NB4 (cell line): ENCODE measurements around the gene PCDHB16.
"Not testable (repeated sequence)": the region's sequence is repeated elsewhere in the genome, so short reads cannot be mapped to it uniquely, and the experiment has no call there.

Source experiments
- DNase-seq: peaks from one replicate; pipeline ENCODE4 v3.0.0; 2010; ENCODE audit warnings: low read depth
- H3K4me3 ChIP-seq: one replicate; pipeline ENCODE4 v1.5.1; 2011; ENCODE audit warnings: mild to moderate bottlenecking, low read depth, low read length, moderate library complexity
- MYC ChIP-seq: IDR thresholded peaks from 2 replicates; pipeline ENCODE4 v1.6.1; 2011; ENCODE audit warnings: low read depth, low read length
- POLR2A ChIP-seq: IDR thresholded peaks from 2 replicates; pipeline ENCODE4 v1.6.1; 2011; ENCODE audit warnings: mild to moderate bottlenecking; ENCODE audit not compliant: insufficient read length; ENCODE audit errors: extremely low read depth
- TF ChIP-seq, protein P1 (sequence below): IDR thresholded peaks from 2 replicates; pipeline ENCODE4 v1.6.1; 2011; ENCODE audit warnings: low read depth, low read length
- TF ChIP-seq, protein P2 (sequence below): IDR thresholded peaks from one replicate; pipeline ENCODE4 v1.5.1; 2012; ENCODE audit warnings: low read depth, low read length

PCDHB16 gene

DNA sequence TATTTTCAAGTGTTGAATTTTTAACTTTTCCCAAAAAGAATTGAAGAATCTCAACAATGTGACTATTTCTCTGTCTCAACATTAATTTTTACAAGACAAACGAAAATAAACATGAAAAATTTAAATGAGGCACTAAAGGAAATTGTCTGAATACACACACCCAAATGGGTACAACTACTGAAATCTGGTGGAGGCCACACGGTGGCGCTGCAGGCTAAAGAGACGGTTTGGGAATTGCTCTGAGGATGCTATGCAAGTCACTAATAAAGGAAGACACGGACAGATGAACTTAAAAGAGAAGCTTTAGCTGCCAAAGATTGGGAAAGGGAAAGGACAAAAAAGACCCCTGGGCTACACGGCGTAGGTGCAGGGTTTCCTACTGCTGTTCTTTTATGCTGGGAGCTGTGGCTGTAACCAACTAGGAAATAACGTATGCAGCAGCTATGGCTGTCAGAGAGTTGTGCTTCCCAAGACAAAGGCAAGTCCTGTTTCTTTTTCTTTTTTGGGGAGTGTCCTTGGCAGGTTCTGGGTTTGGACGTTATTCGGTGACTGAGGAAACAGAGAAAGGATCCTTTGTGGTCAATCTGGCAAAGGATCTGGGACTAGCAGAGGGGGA lies 10.0 kb downstream of the PCDHB16 start, which contains the start of gene PCDHB10:
PCDHB10 (plus strand) TSS at position 244 of the 616 bp plus-strand sequence; CDS start at position 444, 200 bp downstream.
- DNase-seq: peak; percentile 61
- no peak within 1 kb of the TSS for H3K4me3 ChIP-seq
- TF ChIP-seq POLR2A (no peak), MYC (no peak)
- TF ChIP-seq, protein P1, sequence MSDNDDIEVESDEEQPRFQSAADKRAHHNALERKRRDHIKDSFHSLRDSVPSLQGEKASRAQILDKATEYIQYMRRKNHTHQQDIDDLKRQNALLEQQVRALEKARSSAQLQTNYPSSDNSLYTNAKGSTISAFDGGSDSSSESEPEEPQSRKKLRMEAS: no peak
- TF ChIP-seq, protein P2, sequence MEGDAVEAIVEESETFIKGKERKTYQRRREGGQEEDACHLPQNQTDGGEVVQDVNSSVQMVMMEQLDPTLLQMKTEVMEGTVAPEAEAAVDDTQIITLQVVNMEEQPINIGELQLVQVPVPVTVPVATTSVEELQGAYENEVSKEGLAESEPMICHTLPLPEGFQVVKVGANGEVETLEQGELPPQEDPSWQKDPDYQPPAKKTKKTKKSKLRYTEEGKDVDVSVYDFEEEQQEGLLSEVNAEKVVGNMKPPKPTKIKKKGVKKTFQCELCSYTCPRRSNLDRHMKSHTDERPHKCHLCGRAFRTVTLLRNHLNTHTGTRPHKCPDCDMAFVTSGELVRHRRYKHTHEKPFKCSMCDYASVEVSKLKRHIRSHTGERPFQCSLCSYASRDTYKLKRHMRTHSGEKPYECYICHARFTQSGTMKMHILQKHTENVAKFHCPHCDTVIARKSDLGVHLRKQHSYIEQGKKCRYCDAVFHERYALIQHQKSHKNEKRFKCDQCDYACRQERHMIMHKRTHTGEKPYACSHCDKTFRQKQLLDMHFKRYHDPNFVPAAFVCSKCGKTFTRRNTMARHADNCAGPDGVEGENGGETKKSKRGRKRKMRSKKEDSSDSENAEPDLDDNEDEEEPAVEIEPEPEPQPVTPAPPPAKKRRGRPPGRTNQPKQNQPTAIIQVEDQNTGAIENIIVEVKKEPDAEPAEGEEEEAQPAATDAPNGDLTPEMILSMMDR: peak; percentile 78

DNA sequence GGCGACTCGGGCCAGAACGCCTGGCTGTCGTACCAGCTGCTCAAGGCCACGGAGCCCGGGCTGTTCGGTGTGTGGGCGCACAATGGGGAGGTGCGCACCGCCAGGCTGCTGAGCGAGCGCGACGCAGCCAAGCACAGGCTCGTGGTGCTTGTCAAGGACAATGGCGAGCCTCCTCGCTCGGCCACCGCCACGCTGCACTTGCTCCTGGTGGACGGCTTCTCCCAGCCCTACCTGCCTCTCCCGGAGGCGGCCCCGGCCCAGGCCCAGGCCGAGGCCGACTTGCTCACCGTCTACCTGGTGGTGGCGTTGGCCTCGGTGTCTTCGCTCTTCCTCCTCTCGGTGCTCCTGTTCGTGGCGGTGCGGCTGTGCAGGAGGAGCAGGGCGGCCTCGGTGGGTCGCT lies 12.1 kb downstream of the PCDHB16 start:
- H3K4me3 ChIP-seq: not testable (repeated sequence)

DNA sequence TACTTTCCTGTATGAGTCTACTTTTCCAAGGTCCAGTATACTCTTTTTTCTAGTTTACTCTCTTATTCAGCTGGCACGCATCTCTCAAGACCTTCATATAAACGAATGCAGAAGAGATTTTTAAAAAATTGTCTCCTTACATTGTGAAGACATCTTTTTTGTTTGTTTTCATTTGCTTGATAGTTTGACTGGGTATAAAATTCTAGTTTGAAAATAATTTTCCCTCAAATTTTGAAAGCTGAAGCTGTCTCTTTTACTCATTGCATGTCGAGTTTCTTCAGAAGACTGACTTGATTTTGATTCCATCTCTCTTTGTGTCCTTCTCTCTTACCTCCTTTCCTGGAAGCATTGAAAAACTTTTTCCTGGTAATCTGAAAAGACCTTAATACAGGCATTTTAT lies 14.2 kb downstream of the PCDHB16 start:
- TF ChIP-seq POLR2A (no peak), MYC (no peak)
- TF ChIP-seq, protein P2: no peak
- TF ChIP-seq, protein P1: no peak
- no peak for DNase-seq

More for the DNA sequence above, 12.1 kb downstream of the PCDHB16 start:
- DNase-seq: not testable (repeated sequence)

DNA sequence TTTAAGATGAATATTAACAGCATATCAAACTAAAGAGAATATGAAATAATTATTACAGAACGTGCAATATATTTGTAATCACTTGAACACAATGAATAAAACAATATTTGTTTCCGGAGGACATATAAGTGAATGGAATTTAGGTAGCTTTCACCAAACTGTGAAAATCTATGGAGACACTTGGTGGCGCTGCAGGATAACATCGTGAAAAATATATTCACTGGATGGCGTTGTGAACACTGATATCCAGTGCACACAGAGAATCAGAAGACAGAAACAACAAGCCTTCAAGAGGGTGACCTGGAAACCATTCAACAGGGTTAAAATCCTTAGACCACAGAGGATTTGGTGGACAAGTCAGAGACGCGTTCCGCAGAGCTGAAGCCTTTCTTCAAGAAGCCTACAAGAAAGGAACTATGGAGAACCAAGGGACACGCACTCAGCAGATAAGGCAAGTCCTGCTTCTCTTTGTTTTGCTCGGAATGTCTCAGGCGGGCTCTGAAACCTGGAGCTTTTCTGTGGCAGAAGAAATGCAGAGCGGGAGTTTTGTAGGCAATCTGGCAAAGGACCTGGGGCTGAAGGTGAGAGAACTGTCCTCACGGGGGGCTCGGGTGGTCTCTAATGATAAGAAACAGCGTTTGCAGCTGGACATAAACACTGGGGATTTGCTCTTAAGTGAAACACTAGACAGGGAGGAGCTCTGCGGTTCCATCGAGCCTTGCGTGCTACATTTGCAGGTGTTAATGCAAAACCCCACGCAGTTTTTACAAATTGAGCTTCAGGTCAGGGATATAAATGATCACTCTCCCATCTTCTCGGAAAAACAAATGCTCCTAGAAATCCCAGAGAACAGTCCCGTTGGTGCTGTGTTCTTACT lies 17.4 kb downstream of the PCDHB16 start, which contains the start of gene PCDHB11:
PCDHB11 (plus strand) TSS at position 269 of the 877 bp plus-strand sequence; CDS start at position 417, 148 bp downstream.
- TF ChIP-seq POLR2A (no peak), MYC (no peak)
- TF ChIP-seq, protein P2: peak; percentile 38
- DNase-seq: peak; percentile 34
- H3K4me3 ChIP-seq: no peak within 1 kb of the TSS

More for the DNA sequence above, 14.2 kb downstream of the PCDHB16 start:
- no peak overlapping the region for H3K4me3 ChIP-seq

DNA sequence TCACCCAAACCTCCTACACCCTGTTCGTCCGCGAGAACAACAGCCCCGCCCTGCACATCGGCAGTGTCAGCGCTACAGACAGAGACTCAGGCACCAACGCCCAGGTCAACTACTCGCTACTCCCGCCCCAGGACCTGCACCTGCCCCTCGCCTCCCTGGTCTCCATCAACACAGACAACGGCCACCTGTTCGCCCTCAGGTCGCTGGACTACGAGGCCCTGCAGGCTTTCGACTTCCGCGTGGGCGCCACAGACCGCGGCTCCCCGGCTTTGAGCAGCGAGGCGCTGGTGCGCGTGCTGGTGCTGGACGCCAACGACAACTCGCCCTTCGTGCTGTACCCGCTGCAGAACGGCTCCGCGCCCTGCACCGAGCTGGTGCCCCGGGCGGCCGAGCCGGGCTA lies 18.9 kb downstream of the PCDHB16 start:
- not testable (repeated sequence) for H3K4me3 ChIP-seq, DNase-seq

DNA sequence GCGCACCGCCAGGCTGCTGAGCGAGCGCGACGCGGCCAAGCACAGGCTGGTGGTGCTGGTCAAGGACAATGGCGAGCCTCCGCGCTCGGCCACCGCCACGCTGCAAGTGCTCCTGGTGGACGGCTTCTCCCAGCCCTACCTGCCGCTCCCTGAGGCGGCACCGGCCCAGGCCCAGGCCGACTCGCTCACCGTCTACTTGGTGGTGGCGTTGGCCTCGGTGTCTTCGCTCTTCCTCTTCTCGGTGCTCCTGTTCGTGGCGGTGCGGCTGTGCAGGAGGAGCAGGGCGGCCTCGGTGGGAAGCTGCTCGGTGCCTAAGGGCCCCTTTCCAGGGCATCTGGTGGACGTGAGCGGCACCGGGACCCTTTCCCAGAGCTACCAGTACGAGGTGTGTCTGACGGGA lies 19.5 kb downstream of the PCDHB16 start:
- not testable (repeated sequence) for H3K4me3 ChIP-seq, DNase-seq

DNA sequence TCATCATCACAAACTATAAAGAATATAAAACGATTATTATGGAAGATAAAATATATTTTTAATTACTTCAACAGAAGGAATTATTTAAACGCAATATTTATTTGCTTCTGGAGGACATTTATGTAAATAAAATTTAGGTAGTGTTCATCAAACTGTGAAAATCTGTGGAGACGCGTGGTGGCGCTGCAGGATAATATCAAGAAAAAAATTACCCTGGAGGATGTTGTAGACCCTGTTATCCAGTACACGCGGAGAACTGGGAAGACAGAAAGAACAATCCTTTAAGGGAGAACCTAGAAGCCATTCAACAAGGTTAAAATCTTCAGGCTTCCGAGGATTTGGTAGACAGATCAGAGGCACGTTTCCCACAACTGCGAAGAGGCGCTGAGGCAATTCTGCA lies 26.3 kb downstream of the PCDHB16 start, which contains the start of gene PCDHB12:
PCDHB12 (plus strand) TSS at position 242 of the 400 bp plus-strand sequence. CDS start 189 bp downstream, outside the sequence.
- TF ChIP-seq, protein P1: no peak
- TF ChIP-seq, protein P2: peak; percentile 38
- DNase-seq: peak; percentile 36
- no peak within 1 kb of the TSS for H3K4me3 ChIP-seq

DNA sequence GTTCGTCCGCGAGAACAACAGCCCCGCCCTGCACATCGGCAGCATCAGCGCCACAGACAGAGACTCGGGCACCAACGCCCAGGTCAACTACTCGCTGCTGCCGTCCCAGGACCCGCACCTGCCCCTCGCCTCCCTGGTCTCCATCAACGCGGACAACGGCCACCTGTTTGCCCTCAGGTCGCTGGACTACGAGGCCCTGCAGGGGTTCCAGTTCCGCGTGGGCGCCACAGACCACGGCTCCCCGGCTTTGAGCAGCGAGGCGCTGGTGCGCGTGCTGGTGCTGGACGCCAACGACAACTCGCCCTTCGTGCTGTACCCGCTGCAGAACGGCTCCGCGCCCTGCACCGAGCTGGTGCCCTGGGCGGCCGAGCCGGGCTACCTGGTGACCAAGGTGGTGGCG lies 28.1 kb downstream of the PCDHB16 start:
- not testable (repeated sequence) for DNase-seq, H3K4me3 ChIP-seq

DNA sequence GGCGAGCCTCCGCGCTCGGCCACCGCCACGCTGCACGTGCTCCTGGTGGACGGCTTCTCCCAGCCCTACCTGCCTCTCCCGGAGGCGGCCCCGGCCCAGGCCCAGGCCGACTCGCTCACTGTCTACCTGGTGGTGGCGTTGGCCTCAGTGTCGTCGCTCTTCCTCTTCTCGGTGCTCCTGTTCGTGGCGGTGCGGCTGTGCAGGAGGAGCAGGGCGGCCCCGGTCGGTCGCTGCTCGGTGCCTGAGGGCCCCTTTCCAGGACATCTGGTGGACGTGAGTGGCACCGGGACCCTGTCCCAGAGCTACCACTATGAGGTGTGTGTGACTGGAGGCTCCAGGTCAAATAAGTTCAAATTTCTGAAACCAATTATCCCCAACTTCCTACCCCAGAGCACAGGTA lies 28.7 kb downstream of the PCDHB16 start:
- H3K4me3 ChIP-seq, DNase-seq: not testable (repeated sequence)
